ENCODE results near the gene CERCAM.

The CERCAM gene

GRCh38 chr9:128448746-128449145, 28.1 kb downstream of the CERCAM start:
- no peak for DNase-seq
- H3F3A ChIP-seq (ENCODE audit: insufficient read depth, low read length) = no peaks in the 10 kb centered on the region
- H3K27me3 ChIP-seq (replicated peaks; ENCODE audit: insufficient read depth, low read length) = 0 out of 2 replicates have a peak, but pooled peaks cover 3% of the 10 kb centered on the region
- H3K9ac ChIP-seq (ENCODE audit: low read length) = no peak overlapping the region
- no peaks in the 10 kb centered on the region for H3K79me2 ChIP-seq (ENCODE audit: low read length)
- no peak overlapping the region for H3K27ac ChIP-seq (ENCODE audit: low read length)
- H3K4me1 ChIP-seq (ENCODE audit: low read length) = no peaks in the 10 kb centered on the region
- no peak overlapping the region for H2AFZ ChIP-seq (ENCODE audit: low read length)
- no peak overlapping the region for H3K4me2 ChIP-seq (ENCODE audit: low read depth, low read length)
- no peaks in the 10 kb centered on the region for H3K9me2 ChIP-seq (replicated peaks; ENCODE audit: insufficient read depth, low read length)
- no peaks in the 10 kb centered on the region for H3K9me3 ChIP-seq (replicated peaks; ENCODE audit: insufficient read depth, low read length)
- no peak overlapping the region for H3K4me3 ChIP-seq (ENCODE audit: low read length)
- H4K20me1 ChIP-seq (ENCODE audit: insufficient read depth, low read length) = no peaks in the 10 kb centered on the region
- TF ChIP-seq CTCF (IDR thresholded peaks at IDR 0.05; ENCODE audit: low read length) (no peak), EZH2phosphoT487 (IDR thresholded peaks at IDR 0.05; ENCODE audit: low read length) (no peak), EZH2 (optimal IDR thresholded peaks at IDR 0.05; ENCODE audit: low read depth, low read length) (no peak)
- no peaks in the 10 kb centered on the region for H3K36me3 ChIP-seq (replicated peaks; ENCODE audit: insufficient read depth, low read length)

- no peak overlapping the region for H3K27ac ChIP-seq (ENCODE audit: low read length)
- 0 out of 2 replicates have a peak, but pooled peaks cover 3% of the 10 kb centered on the region for H3K27me3 ChIP-seq (replicated peaks; ENCODE audit: insufficient read depth, low read length)
- H3K4me2 ChIP-seq (ENCODE audit: low read depth, low read length) = no peak overlapping the region
- no peak overlapping the region for H3K9ac ChIP-seq (ENCODE audit: low read length)
- DNase-seq = no peak
- peaks cover 7% of the 10 kb centered on the region; the same call in 1 of the 2 replicates for H3K4me1 ChIP-seq (ENCODE audit: low read length)
- no peaks in the 10 kb centered on the region for H3K9me3 ChIP-seq (replicated peaks; ENCODE audit: insufficient read depth, low read length)
- TF ChIP-seq EZH2 (optimal IDR thresholded peaks at IDR 0.05; ENCODE audit: low read depth, low read length) (no peak), CTCF (IDR thresholded peaks at IDR 0.05; ENCODE audit: low read length) (no peak), EZH2phosphoT487 (IDR thresholded peaks at IDR 0.05; ENCODE audit: low read length) (no peak)
- no peak overlapping the region for H3K4me3 ChIP-seq (ENCODE audit: low read length)
- H3F3A ChIP-seq (ENCODE audit: insufficient read depth, low read length) = peaks cover 6% of the 10 kb centered on the region
- H4K20me1 ChIP-seq (ENCODE audit: insufficient read depth, low read length) = no peaks in the 10 kb centered on the region
- peaks cover 19% of the 10 kb centered on the region for H3K79me2 ChIP-seq (ENCODE audit: low read length)
- no peaks in the 10 kb centered on the region for H3K9me2 ChIP-seq (replicated peaks; ENCODE audit: insufficient read depth, low read length)
- 0 out of 2 replicates have a peak, but pooled peaks cover 3% of the 10 kb centered on the region for H3K36me3 ChIP-seq (replicated peaks; ENCODE audit: insufficient read depth, low read length)
- no peak overlapping the region for H2AFZ ChIP-seq (ENCODE audit: low read length)
Observed at GRCh38 chr9:128454991-128455390, 34.3 kb downstream of the CERCAM start.

- Histone ChIP-seq H3K9me2 (replicated peaks; ENCODE audit: insufficient read depth, low read length) (no peaks in the 10 kb centered on the region), H3K9me3 (replicated peaks; ENCODE audit: insufficient read depth, low read length) (no peaks in the 10 kb centered on the region), H3K4me1 (ENCODE audit: low read length) (peaks cover 7% of the 10 kb centered on the region; the same call in 1 of the 2 replicates), H3K79me2 (ENCODE audit: low read length) (peaks cover 19% of the 10 kb centered on the region), H2AFZ (ENCODE audit: low read length) (peak within 1 kb of the TSS; percentile 94), H3K36me3 (replicated peaks; ENCODE audit: insufficient read depth, low read length) (0 out of 2 replicates have a peak, but pooled peaks cover 3% of the 10 kb centered on the region), H3K4me3 (ENCODE audit: low read length) (peak within 1 kb of the TSS; percentile 92), H3K27me3 (replicated peaks; ENCODE audit: insufficient read depth, low read length) (0 out of 2 replicates have a peak, but pooled peaks cover 3% of the 10 kb centered on the region), H3K4me2 (ENCODE audit: low read depth, low read length) (peak within 1 kb of the TSS; percentile 96), H3K9ac (ENCODE audit: low read length) (peak within 1 kb of the TSS; percentile 84), H4K20me1 (ENCODE audit: insufficient read depth, low read length) (no peaks in the 10 kb centered on the region), H3K27ac (ENCODE audit: low read length) (peak within 1 kb of the TSS; percentile 76; the same call in 1 of the 2 replicates), H3F3A (ENCODE audit: insufficient read depth, low read length) (peaks cover 6% of the 10 kb centered on the region)
- TF ChIP-seq CTCF (IDR thresholded peaks at IDR 0.05; ENCODE audit: low read length) (no peak), EZH2phosphoT487 (IDR thresholded peaks at IDR 0.05; ENCODE audit: low read length) (no peak), EZH2 (optimal IDR thresholded peaks at IDR 0.05; ENCODE audit: low read depth, low read length) (no peak)
- DNase-seq = peak; percentile 98
Observed at GRCh38 chr9:128455849-128456612, 35.4 kb downstream of the CERCAM start, which contains the start of gene ODF2. Gene ODF2 (plus strand): TSS chr9:128456006. CDS start chr9:128456092, 86 bp downstream.

Data from MM.1S (cell line).